WTC11 (cell line): ENCODE measurements around the gene ITPR3. TPM values are rescaled to one million over a fixed set of nuclear protein-coding genes. Genes with fewer than 3 reads are reported as not detected.
A peak's percentile ranks its signal among the peaks of the same experiment; 100 is the strongest.

Source experiments
- ATAC-seq: fragments of 200-7000 bp; cut with Tn5 transposase; 2 replicates; pipeline ENCODE4 v1.10.0; 2021; ENCODE audit warnings: mild to moderate bottlenecking, moderate library complexity
- CTCF ChIA-PET: fragments of 300-600 bp; sonication (Branson Sonifier 250); formaldehyde crosslinking; loops from one replicate; lab custom pipeline; 2021; ENCODE audit warnings: antibody characterized with exemption; lab: Charles Lee
- POLR2A ChIA-PET: fragments of 350-600 bp; sonication (Branson Sonifier 250); formaldehyde crosslinking; loops from one replicate; lab custom pipeline; 2021; ENCODE audit warnings: antibody characterized with exemption; lab: Charles Lee
- DNase-seq: peaks from one replicate; pipeline ENCODE4 v3.0.0; 2021; ENCODE audit warnings: low spot score
- H3K27ac Mint-ChIP-seq: 2 replicates; pipeline ENCODE4 v1.8.0; 2021; ENCODE audit warnings: mixed read lengths
- H3K27me3 Mint-ChIP-seq: 2 replicates; pipeline ENCODE4 v1.8.0; 2021; ENCODE audit warnings: low read depth, mild to moderate bottlenecking, moderate library complexity, mixed read lengths
- H3K36me3 Mint-ChIP-seq: 2 replicates; pipeline ENCODE4 v1.8.0; 2021; ENCODE audit warnings: mixed read lengths
- H3K4me1 Mint-ChIP-seq: 2 replicates; pipeline ENCODE4 v1.8.0; 2022; ENCODE audit warnings: mixed read lengths
- H3K4me3 Mint-ChIP-seq: 2 replicates; pipeline ENCODE4 v1.8.0; 2021; ENCODE audit warnings: mild to moderate bottlenecking, moderate library complexity, mixed read lengths
- H3K9me3 Mint-ChIP-seq: 2 replicates; pipeline ENCODE4 v1.8.0; 2021; ENCODE audit warnings: mixed read lengths
- ATF1 ChIP-seq: sonication (generic); formaldehyde crosslinking; IDR thresholded peaks from 2 replicates; pipeline ENCODE4 v1.8.1; 2023; ENCODE audit warnings: mild to moderate bottlenecking, moderate library complexity, missing genetic modification reagents
- CREM ChIP-seq: sonication (generic); formaldehyde crosslinking; IDR thresholded peaks from 2 replicates; pipeline ENCODE4 v1.8.1; 2022; ENCODE audit warnings: mild to moderate bottlenecking, missing genetic modification reagents, moderate library complexity
- GABPB1 ChIP-seq: sonication (generic); formaldehyde crosslinking; IDR thresholded peaks from 2 replicates; pipeline ENCODE4 v1.8.1; 2023; ENCODE audit warnings: mild to moderate bottlenecking, missing genetic modification reagents
- JAZF1 ChIP-seq: fragments of 250-450 bp; sonication (Bioruptor Pico); IDR thresholded peaks from 2 replicates; pipeline ENCODE4 v1.9.0; 2021; ENCODE audit warnings: moderate library complexity, mild to moderate bottlenecking, inconsistent platforms
- KAT7 ChIP-seq: sonication (generic); formaldehyde crosslinking; IDR thresholded peaks from 2 replicates; pipeline ENCODE4 v1.8.1; 2023; ENCODE audit warnings: missing genetic modification reagents, mild to moderate bottlenecking, borderline replicate concordance
- NFATC4 ChIP-seq: fragments of 250-450 bp; sonication (Bioruptor Pico); IDR thresholded peaks from 2 replicates; pipeline ENCODE4 v1.9.0; 2021; ENCODE audit warnings: mild to moderate bottlenecking
- NR2C2 ChIP-seq: sonication (generic); formaldehyde crosslinking; IDR thresholded peaks from 2 replicates; pipeline ENCODE4 v1.8.0; 2022; ENCODE audit warnings: mild to moderate bottlenecking, missing genetic modification reagents
- NR3C1 ChIP-seq: sonication (generic); formaldehyde crosslinking; conservative IDR thresholded peaks from 2 replicates; pipeline ENCODE4 v1.8.1; 2023; ENCODE audit warnings: low read depth, mild to moderate bottlenecking, missing genetic modification reagents
- PRRX2 ChIP-seq: fragments of 250-450 bp; sonication (Bioruptor Pico); IDR thresholded peaks from 2 replicates; pipeline ENCODE4 v1.8.0; 2021; ENCODE audit warnings: mild to moderate bottlenecking
- SP1 ChIP-seq: sonication (generic); formaldehyde crosslinking; conservative IDR thresholded peaks from 2 replicates; pipeline ENCODE4 v1.8.1; 2022; ENCODE audit warnings: missing genetic modification reagents
- ZNF232 ChIP-seq: sonication (generic); formaldehyde crosslinking; IDR thresholded peaks from 2 replicates; pipeline ENCODE4 v1.8.0; 2022; ENCODE audit warnings: mild to moderate bottlenecking, missing genetic modification reagents
- total RNA-seq: library from RNA; stranded (reverse); gene quantifications from 3 replicates; pipeline ENCODE4 v1.2.3, GENCODE V29; 2021
- TF ChIP-seq, protein P1 (sequence below): sonication (generic); formaldehyde crosslinking; IDR thresholded peaks from 2 replicates; pipeline ENCODE4 v1.8.0; 2023; ENCODE audit warnings: missing genetic modification reagents, mild to moderate bottlenecking, borderline replicate concordance
- TF ChIP-seq, protein P2 (sequence below): sonication (generic); formaldehyde crosslinking; IDR thresholded peaks from 2 replicates; pipeline ENCODE4 v1.8.0; 2022; ENCODE audit warnings: mild to moderate bottlenecking, missing genetic modification reagents
- TF ChIP-seq, protein P3 (sequence below): sonication (generic); formaldehyde crosslinking; conservative IDR thresholded peaks from 2 replicates; pipeline ENCODE4 v1.8.1; 2022; ENCODE audit warnings: mild to moderate bottlenecking, missing genetic modification reagents
- TF ChIP-seq, protein P4 (sequence below): fragments of 250-450 bp; sonication (Bioruptor Pico); IDR thresholded peaks from 2 replicates; pipeline ENCODE4 v1.9.0; 2021; ENCODE audit warnings: mild to moderate bottlenecking
- TF ChIP-seq, protein P5 (sequence below): sonication (generic); formaldehyde crosslinking; IDR thresholded peaks from 2 replicates; pipeline ENCODE4 v1.8.0; 2022; ENCODE audit warnings: mild to moderate bottlenecking, missing genetic modification reagents
- TF ChIP-seq, protein P6 (sequence below): sonication (generic); formaldehyde crosslinking; IDR thresholded peaks from 2 replicates; pipeline ENCODE4 v1.8.1; 2023; ENCODE audit warnings: mild to moderate bottlenecking, missing genetic modification reagents, moderate library complexity
- TF ChIP-seq, protein P7 (sequence below): fragments of 250-450 bp; sonication (Bioruptor Pico); IDR thresholded peaks from 2 replicates; pipeline ENCODE4 v1.9.0; 2021; ENCODE audit warnings: mild to moderate bottlenecking

Gene ITPR3
- total RNA-seq, 1 experiment from 2014 or later, result 47.3 TPM

DNA sequence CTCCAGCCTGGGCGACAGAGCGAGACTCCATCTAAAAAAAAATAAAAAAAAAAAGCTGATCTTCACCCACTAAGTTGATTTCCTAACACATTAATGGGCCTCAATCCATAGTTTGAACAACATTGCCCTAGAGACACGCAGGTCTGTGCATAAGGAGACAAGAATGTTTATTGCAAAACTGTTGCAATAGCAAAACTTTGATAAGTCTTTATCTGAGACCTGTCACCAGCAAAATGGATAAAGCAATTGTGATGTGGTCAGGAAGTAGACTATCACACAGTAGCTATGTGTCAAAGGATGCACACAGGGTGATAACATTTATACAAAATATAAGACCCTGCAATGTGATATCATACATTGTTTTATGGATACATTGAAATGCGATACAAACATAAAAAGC, 4.2 kb upstream of the ITPR3 start (continued):
- TF ChIP-seq NFATC4 (CRISPR knock-in tag), result no peak
- no peak for TF ChIP-seq ATF1 (CRISPR knock-in tag)
- TF ChIP-seq, protein P1, sequence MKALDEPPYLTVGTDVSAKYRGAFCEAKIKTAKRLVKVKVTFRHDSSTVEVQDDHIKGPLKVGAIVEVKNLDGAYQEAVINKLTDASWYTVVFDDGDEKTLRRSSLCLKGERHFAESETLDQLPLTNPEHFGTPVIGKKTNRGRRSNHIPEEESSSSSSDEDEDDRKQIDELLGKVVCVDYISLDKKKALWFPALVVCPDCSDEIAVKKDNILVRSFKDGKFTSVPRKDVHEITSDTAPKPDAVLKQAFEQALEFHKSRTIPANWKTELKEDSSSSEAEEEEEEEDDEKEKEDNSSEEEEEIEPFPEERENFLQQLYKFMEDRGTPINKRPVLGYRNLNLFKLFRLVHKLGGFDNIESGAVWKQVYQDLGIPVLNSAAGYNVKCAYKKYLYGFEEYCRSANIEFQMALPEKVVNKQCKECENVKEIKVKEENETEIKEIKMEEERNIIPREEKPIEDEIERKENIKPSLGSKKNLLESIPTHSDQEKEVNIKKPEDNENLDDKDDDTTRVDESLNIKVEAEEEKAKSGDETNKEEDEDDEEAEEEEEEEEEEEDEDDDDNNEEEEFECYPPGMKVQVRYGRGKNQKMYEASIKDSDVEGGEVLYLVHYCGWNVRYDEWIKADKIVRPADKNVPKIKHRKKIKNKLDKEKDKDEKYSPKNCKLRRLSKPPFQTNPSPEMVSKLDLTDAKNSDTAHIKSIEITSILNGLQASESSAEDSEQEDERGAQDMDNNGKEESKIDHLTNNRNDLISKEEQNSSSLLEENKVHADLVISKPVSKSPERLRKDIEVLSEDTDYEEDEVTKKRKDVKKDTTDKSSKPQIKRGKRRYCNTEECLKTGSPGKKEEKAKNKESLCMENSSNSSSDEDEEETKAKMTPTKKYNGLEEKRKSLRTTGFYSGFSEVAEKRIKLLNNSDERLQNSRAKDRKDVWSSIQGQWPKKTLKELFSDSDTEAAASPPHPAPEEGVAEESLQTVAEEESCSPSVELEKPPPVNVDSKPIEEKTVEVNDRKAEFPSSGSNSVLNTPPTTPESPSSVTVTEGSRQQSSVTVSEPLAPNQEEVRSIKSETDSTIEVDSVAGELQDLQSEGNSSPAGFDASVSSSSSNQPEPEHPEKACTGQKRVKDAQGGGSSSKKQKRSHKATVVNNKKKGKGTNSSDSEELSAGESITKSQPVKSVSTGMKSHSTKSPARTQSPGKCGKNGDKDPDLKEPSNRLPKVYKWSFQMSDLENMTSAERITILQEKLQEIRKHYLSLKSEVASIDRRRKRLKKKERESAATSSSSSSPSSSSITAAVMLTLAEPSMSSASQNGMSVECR (CRISPR knock-in tag), result no peak
- TF ChIP-seq SP1, result no peak
- TF ChIP-seq PRRX2 (CRISPR knock-in tag), result no peak

DNA sequence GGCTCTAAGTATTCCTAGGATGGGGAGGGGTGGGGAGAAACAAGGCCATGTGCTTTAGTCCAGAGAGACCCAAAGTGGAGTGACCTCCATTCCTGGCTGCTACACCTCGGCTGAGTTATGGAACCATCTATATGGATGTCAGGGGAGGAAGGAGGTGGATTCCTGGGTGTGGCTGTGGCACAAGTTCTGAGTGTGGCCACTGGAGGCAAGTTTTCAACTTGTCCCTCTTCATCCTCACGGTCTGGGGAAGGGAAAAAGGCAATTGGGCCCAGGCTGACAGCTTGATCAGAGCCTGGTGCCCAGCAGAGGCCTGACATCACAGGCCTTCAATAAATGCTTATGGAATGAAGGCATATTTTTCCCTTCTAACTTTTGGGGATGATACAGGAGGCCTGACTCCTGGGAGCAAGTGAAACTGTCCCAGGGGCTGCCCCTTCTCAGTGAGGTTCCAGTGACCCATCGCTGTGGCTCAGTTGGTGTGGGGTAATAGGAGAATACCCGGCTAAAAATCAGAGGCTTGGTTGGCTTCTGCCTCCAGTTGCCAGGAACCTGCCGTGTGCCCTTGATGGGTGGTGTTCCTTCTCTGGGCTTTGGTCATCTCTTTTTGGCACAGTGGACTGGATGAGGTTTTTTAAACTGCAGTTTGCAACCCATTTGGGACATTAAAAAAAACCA, 1.8 kb upstream of the ITPR3 start:
- no peak overlapping the region for H3K27ac Mint-ChIP-seq
- CTCF ChIA-PET, result interaction anchor here (0.6 to 5.4 kb wide), 6 partner anchors 8 to 231 kb away, joined by 3 to 62 read pairs (median 9); partner anchors contain the start of gene BAK1
- no peaks in the 10 kb centered on the region for H3K36me3 Mint-ChIP-seq
- ATAC-seq, result no peak
- TF ChIP-seq, protein P2, sequence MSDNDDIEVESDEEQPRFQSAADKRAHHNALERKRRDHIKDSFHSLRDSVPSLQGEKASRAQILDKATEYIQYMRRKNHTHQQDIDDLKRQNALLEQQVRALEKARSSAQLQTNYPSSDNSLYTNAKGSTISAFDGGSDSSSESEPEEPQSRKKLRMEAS, result no peak
- TF ChIP-seq CREM (CRISPR knock-in tag), result no peak
- no peak for TF ChIP-seq GABPB1
- TF ChIP-seq, protein P3, sequence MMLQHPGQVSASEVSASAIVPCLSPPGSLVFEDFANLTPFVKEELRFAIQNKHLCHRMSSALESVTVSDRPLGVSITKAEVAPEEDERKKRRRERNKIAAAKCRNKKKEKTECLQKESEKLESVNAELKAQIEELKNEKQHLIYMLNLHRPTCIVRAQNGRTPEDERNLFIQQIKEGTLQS, result no peak
- DNase-seq, result no peak
- no peaks in the 10 kb centered on the region for H3K9me3 Mint-ChIP-seq
- peaks cover 15% of the 10 kb centered on the region for H3K27me3 Mint-ChIP-seq
- POLR2A ChIA-PET, result interaction anchor here (1.9 kb wide), 1 partner anchor 13 kb away, joined by 6 read pairs; no protein-coding TSS in a partner anchor
- peak overlapping the region; percentile 91 for H3K4me3 Mint-ChIP-seq
- H3K4me1 Mint-ChIP-seq, result peaks cover 39% of the 10 kb centered on the region

DNA sequence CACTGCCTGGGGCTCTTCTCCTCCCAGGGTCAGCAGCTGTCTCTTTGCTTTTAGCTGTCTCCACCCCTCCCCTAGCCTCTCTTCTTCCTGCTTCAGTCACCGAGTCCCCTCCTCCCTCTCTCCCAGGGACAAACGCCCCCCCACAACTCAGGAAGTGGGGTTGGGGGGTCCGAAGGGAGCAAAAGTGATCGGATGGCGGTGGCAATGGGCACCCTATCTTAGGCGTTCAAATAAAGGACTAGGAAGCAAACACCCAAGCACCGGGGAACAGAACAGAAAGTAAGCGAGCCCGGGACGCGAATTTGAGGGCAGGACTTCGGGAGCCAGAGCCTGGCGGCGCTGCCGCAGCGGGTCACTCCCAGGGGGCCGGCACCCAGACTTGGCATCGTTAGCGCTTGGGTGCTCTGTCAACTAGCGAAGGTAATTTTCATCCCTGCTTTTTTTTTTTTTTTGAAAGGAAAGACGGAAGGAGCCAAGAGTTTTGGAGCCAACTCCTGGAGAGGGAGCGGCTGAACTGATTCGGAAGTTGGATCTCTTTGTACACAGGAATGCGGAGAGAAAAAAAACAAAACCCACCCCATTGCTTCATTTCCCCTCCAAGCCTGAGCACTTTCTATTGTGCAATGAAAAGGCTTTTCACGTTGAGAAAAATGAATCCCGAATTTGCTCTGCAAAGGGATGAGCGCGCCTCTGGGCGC, 815 bp upstream of the ITPR3 start:
- Mint-ChIP-seq H3K27ac (no peak overlapping the region; the same call in 1 of the 2 replicates), H3K27me3 (peaks cover 15% of the 10 kb centered on the region), H3K4me1 (peaks cover 46% of the 10 kb centered on the region), H3K9me3 (no peaks in the 10 kb centered on the region), H3K36me3 (no peaks in the 10 kb centered on the region; the same call in 1 of the 2 replicates), H3K4me3 (peak overlapping the region; percentile 91)
- no peak for DNase-seq
- ChIA-PET POLR2A (interaction anchor here (0.7 to 1.9 kb wide), 2 partner anchors 14 to 91 kb away, joined by 3 to 6 read pairs; partner anchors contain the start of gene UQCC2), CTCF (interaction anchor here (0.6 to 5.4 kb wide), 11 partner anchors 9 to 543 kb away, joined by 3 to 62 read pairs (median 4); partner anchors contain the start of gene BAK1)
- ATAC-seq, result peak; percentile 19
- TF ChIP-seq ZNF232 (CRISPR knock-in tag), result no peak
- TF ChIP-seq, protein P4, sequence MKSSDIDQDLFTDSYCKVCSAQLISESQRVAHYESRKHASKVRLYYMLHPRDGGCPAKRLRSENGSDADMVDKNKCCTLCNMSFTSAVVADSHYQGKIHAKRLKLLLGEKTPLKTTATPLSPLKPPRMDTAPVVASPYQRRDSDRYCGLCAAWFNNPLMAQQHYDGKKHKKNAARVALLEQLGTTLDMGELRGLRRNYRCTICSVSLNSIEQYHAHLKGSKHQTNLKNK (CRISPR knock-in tag), result no peak
- TF ChIP-seq, protein P5, sequence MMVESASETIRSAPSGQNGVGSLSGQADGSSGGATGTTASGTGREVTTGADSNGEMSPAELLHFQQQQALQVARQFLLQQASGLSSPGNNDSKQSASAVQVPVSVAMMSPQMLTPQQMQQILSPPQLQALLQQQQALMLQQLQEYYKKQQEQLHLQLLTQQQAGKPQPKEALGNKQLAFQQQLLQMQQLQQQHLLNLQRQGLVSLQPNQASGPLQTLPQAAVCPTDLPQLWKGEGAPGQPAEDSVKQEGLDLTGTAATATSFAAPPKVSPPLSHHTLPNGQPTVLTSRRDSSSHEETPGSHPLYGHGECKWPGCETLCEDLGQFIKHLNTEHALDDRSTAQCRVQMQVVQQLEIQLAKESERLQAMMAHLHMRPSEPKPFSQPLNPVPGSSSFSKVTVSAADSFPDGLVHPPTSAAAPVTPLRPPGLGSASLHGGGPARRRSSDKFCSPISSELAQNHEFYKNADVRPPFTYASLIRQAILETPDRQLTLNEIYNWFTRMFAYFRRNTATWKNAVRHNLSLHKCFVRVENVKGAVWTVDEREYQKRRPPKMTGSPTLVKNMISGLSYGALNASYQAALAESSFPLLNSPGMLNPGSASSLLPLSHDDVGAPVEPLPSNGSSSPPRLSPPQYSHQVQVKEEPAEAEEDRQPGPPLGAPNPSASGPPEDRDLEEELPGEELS (CRISPR knock-in tag), result peak; percentile 14; the same call in 1 of the 2 replicates
- TF ChIP-seq, protein P6, sequence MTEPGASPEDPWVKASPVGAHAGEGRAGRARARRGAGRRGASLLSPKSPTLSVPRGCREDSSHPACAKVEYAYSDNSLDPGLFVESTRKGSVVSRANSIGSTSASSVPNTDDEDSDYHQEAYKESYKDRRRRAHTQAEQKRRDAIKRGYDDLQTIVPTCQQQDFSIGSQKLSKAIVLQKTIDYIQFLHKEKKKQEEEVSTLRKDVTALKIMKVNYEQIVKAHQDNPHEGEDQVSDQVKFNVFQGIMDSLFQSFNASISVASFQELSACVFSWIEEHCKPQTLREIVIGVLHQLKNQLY (CRISPR knock-in tag), result no peak
- no peak for TF ChIP-seq NR2C2 (CRISPR knock-in tag)
- TF ChIP-seq, protein P7, sequence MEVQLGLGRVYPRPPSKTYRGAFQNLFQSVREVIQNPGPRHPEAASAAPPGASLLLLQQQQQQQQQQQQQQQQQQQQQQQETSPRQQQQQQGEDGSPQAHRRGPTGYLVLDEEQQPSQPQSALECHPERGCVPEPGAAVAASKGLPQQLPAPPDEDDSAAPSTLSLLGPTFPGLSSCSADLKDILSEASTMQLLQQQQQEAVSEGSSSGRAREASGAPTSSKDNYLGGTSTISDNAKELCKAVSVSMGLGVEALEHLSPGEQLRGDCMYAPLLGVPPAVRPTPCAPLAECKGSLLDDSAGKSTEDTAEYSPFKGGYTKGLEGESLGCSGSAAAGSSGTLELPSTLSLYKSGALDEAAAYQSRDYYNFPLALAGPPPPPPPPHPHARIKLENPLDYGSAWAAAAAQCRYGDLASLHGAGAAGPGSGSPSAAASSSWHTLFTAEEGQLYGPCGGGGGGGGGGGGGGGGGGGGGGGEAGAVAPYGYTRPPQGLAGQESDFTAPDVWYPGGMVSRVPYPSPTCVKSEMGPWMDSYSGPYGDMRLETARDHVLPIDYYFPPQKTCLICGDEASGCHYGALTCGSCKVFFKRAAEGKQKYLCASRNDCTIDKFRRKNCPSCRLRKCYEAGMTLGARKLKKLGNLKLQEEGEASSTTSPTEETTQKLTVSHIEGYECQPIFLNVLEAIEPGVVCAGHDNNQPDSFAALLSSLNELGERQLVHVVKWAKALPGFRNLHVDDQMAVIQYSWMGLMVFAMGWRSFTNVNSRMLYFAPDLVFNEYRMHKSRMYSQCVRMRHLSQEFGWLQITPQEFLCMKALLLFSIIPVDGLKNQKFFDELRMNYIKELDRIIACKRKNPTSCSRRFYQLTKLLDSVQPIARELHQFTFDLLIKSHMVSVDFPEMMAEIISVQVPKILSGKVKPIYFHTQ, result no peak
- TF ChIP-seq NR3C1 (CRISPR knock-in tag), result no peak
- no peak for TF ChIP-seq JAZF1
- TF ChIP-seq KAT7 (CRISPR knock-in tag), result no peak
